ENCODE data around the gene NLRP4.
"Not testable (repeated sequence)": the region's sequence is repeated elsewhere in the genome, so short reads cannot be mapped to it uniquely, and the experiment has no call there.

Gene NLRP4

DNA sequence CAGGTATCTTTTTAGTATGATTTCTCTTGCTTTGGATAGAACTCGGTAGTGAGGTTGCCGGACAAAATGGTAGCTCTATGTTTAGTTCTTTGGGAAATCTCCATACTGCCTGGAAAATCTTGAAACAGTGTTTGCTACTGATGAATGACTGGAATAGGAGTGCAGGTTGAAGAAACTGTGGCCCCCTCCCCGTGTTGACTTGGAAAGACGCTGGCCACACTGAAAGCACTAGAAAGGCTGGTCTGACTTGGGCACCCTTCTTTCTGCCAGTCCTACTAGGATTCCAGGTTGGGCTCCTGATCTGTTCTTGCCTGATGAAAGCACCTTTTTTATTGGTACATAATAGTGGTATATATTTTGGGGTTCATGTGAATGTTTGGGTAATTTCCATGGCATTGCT lies 46.3 kb downstream of the NLRP4 start:
- DNase-seq = no peak

DNA sequence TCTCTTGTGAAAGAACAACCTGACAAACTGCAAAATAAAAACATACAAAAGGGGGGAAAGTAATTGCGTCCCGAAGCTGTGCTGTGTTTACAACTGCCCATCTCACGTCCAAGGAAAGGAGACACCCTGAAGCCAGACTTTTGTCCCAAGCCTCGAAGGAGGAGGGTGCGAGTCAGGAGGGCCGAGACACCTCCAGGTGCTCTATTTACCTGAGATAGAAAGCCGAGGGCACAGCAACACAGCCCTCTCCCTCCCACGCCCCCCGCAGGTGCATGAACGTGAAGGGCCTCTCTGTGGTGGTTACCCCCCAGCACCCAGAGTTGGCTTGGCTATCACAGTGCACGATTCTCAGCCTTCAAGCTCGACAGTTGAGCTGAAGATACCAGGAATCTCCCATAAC lies 62.6 kb downstream of the NLRP4 start:
- no peak for DNase-seq

DNA sequence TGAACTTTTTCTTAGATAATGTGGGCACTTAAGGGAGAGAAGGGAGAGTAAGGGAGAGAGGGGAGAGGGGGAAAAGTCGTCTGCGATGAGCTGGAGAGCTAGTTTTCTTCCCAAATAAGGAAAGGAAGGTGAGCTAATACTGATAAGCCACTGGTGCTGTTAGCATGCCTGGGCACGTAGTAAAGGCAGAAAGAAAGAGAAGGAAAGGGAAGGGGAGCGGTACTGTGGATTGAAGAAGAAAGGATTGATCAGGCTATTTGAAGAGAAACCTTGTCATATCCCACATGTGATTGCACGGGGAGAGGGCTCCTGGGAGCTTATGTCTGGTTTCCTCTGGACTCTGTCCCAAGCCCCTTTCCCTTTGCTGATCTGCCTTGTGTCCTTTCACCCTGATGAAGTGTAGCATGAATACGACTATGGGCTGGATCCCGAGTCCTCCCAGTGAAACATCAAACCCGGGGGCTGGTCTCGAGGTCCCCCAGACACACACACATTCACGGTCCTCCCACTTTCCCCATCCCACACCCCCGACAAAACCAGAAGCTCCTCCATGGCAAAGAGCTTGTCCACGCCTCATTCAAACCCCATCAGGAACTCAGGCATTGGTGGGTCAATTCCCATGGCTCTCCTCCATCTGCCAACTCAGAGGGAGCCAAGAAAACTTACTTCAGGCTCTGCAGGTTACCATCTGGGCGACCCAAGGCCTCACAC lies 65.2 kb downstream of the NLRP4 start:
- no peak for DNase-seq

DNA sequence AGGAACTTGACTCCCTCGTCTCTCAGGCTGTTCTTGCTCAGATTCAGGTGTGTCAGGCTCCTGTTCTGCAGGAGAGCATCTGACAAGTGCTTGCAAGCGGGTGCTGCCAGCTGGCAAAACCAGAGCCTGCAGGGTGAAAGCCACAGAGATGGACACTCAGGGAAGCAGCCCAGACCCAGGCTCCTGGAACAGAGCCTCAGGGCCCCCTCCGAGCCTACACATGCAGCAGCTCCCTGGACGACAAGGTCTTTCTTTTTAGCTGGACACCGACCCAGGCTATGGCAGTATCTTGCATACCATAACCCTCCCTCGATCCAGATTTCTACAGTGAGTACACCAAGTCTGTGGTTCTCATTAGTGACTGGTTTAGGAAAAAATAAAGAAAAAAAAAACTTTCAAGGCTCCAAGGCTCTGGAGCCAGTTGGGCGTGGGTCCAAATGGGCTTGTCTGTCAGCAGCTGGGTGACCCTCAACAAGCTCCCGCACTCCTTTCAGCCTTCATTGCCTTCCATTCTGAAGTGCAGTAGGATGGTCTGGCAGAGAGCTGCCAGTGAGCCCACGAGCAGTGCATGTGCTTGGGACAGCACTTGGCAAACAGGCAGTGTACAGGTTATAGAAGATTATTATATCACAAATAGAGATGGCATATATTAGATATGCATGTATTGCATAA lies 65.9 kb downstream of the NLRP4 start:
- DNase-seq = no peak

DNA sequence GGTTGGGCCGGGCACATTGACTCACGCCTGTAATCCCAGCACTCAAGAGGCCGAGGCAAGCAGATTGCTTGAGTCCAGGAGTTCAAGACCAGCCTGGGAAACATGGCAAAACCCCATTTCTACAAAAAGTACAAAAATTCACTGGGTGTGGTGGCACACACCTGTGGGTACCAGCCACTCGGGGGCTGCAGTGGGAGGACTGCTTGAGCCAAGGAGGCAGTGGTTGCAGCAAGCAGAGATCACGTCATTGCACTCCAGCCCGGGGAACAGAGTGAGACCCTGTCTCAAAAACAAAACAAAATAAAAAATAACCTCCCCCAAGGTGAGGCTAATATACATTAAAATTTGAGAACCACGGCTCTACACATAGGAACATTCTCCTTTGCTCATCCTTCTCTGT lies 70.9 kb downstream of the NLRP4 start:
- no peak for DNase-seq

DNA sequence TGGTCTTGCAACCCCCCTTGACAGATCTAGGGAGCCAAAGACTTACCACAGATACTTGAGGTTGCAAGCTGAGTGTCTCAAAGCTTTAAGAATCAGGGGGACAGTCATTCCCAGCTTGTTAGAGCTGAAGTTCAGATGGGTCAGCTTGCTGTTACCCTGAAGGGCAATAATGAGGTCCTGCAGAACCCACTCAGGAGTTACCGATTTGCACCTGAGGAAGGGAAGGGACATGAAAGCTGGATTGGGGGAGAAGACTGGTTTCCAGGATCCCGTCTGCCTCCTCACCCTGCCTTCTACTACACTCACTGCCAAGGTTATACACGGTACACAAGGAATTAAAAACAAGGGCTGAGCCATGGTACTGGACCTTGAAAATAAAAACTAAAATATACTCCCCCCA lies 71.4 kb downstream of the NLRP4 start:
- no peak for DNase-seq

DNA sequence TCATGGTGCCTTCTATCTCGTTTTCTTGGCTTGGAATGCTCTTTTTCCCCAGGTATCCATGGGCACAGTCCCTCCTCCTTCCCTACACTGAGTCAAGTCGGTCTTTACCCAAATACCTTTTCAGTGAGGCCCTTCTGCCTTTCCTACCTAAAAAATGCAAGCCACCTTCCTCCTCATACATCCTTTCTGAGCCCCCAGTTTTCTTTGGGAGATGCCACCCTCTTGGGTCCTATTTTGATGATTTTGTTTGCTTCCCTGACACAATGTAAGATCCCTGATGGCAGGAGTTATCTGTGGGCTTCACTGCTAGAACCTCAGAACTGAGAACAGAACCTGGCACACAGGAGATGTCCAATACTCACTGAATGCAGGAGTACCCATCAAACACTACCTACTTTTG lies 73.5 kb downstream of the NLRP4 start:
- no peak for DNase-seq

DNA sequence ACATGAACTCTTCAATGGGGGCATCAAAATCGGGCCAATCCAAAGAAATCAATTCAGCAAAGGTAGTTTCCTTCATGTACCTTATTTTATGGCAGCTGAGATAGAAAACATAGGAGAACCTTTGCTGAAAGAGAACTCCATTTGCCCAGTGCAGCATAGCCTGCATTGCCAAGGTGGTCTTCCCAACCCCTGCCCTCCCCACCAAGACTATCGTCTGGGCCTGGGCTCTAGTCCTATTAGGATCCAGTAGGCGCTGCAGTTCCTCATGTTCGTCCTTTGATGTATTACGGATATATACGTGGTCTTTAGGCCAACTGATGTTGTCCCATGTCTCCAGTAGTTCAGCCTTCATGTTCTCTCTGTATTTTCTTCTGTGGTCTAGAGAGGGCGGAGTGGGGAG lies 76.6 kb downstream of the NLRP4 start:
- DNase-seq = no peak

DNA sequence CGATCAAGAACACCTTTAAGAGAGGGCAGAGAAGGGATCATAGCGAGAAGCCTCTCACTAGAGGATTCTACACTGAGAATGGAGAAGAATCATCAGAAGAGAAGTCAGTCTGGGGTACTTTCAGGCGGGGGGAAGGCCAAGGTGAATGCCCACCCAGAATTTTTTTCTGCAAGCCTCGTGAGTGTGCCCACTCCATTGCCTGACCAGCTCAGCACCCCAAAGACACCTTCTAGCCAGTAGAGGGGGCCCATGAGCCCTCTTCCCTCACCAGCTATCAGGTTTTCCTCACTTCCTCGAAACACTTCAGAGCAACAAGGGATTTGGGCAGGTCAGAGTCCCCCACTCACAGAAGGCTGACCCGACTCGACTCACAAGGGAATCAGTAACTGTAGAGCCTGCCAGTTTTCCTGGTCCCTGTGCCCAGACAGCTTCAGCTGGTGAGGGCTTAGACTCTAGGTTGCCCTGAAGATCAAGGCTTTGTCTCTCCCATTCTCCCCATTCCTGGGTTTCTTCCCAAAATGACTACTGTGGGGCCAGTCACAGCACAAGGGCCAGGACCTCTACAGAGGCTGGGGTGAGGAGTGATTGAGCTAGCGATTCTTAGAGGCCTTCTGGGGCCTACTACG lies 77.4 kb downstream of the NLRP4 start:
- DNase-seq = no peak

DNA sequence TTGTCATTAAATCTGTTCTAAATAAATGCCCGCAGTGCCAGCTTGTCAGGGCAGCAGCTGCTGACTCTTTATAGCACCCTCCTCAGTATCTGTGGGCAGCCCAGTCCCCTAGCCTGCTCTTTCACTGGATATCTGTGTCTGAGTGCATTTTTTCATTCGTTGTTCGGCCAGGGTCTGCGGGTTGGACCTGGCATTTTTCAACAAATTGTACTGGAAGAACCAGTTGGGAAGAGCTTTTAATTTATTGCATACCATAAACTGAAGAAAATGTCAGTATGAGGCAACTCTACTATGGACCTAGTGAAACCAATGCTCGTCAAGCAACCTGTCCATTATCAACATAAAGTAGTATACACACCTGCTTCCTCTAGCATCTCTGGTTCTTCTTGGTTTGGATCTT lies 87.2 kb downstream of the NLRP4 start:
- no peak for DNase-seq

DNA sequence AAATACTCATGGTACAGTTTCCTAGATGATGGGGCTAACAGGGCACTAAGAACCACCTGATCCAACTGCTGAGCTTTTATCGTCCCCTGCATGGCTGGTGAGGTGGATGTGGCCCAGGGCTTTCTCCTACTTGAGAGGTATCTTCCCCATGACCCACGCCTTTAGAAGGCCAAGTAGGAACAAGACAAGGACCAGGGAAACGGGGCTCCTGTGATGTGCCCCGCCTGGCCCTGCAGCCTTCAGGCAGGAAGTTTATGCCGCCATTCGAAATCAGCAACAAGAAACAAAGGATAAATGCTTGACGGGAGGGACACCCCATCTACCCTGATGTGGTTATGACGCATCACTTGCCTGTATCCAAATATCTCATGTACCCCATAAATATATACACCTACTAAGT lies 91.7 kb downstream of the NLRP4 start:
- DNase-seq = no peak

DNA sequence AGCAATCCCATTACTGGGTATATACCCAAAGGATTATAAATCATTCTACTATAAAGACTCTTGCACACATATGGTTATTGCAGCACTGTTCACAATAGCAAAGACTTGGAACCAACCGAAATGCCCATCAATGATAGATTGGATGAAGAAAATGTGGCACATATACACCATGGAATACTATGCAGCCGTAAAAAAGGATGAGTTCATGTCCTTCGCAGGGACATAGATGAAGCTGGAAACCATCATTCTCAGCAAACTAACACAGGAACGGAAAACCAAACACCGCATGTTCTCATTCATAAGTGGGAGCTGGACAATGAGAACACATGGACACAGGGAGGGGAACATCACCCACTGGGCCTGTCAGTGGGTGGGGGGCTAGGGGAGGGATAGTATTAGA lies 92.9 kb downstream of the NLRP4 start:
- not testable (repeated sequence) for DNase-seq

DNA sequence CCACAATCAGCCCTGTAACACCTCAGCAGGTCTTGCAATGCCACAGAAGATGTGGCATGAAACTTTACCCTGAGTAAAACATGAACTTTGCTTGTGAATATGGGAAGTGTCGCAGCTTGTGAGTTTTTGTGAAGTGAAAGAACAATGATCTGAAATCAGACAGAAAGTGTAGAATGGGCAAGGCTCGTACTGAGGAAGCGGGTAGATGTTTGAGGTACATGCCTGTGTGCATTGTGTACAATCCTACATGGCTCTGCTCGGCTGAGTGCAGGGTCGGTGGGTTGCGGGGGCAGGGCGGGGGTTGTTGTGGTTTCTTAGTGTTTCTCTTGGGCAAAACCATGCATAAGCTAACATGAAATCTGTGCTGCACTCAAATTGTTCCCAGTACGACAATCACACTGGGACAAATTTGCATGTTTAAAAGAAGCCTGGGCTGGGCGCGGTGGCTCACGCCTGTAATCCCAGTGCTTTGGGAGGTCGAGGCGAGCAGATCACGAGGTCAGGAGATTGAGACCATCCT lies 94.7 kb downstream of the NLRP4 start:
- DNase-seq = peak in 1 of 5 experiments; percentile 6
